AG04449 (cell line): ENCODE data around the gene TTLL11.

Experiments used
- CTCF ChIA-PET: fragments of 350-600 bp; formaldehyde crosslinking; extraction: SDS; loops from one replicate; lab custom pipeline; 2021; ENCODE audit warnings: antibody characterized with exemption; lab: Yijun Ruan, JAX
- POLR2A ChIA-PET: fragments of 400-600, 350-600 bp; formaldehyde crosslinking; extraction: SDS; loops from one replicate; lab custom pipeline; 2020; ENCODE audit warnings: antibody characterized with exemption, inconsistent platforms; lab: Yijun Ruan, JAX
- DNase-seq: peaks from one replicate; pipeline ENCODE4 v3.0.0-alpha.2; 2010; ENCODE audit warnings: low read depth, low spot score
- H3K4me3 ChIP-seq: 2 replicates; pipeline ENCODE4 v1.5.1; 2011; ENCODE audit warnings: low read depth, mild to moderate bottlenecking, control low read depth, low read length
- CTCF ChIP-seq: IDR thresholded peaks from one replicate; pipeline ENCODE4 v1.5.1; 2011; ENCODE audit warnings: mild to moderate bottlenecking, moderate library complexity, low read length, control low read depth, inconsistent platforms; ENCODE audit not compliant: insufficient read depth; ENCODE audit errors: missing control alignments

Gene TTLL11

GRCh38 chr9:121960665-121961064, 132.4 kb downstream of the TTLL11 start:
- CTCF ChIA-PET, result no interaction called here

GRCh38 chr9:121958530-121958929, 134.6 kb downstream of the TTLL11 start:
- DNase-seq, result no peak
- no peak overlapping the region for H3K4me3 ChIP-seq
- CTCF ChIA-PET, result no interaction called here
- no peak for TF ChIP-seq CTCF
- POLR2A ChIA-PET, result no interaction called here

More at GRCh38 chr9:121960665-121961064, 132.4 kb downstream of the TTLL11 start:
- no peak overlapping the region for H3K4me3 ChIP-seq
- no peak for TF ChIP-seq CTCF
- POLR2A ChIA-PET, result no interaction called here
- DNase-seq, result no peak

- TF ChIP-seq CTCF, result no peak
- H3K4me3 ChIP-seq, result no peak overlapping the region
- no peak for DNase-seq
- ChIA-PET CTCF (no interaction called here), POLR2A (no interaction called here)
Observed at GRCh38 chr9:121956808-121957207, 136.3 kb downstream of the TTLL11 start.

GRCh38 chr9:121955649-121956048, 137.5 kb downstream of the TTLL11 start:
- POLR2A ChIA-PET, result no interaction called here
- DNase-seq, result no peak
- TF ChIP-seq CTCF, result no peak
- CTCF ChIA-PET, result interaction anchor here (1.6 kb wide), 1 partner anchor 410 kb away, joined by 5 read pairs; no protein-coding TSS in a partner anchor
- no peak overlapping the region for H3K4me3 ChIP-seq

- H3K4me3 ChIP-seq, result no peak overlapping the region
- DNase-seq, result no peak
- no peak for TF ChIP-seq CTCF
- ChIA-PET POLR2A (no interaction called here), CTCF (interaction anchor here (1.6 kb wide), 1 partner anchor 409 kb away, joined by 5 read pairs; no protein-coding TSS in a partner anchor)
Observed at GRCh38 chr9:121954477-121955140, 138.5 kb downstream of the TTLL11 start.

- ChIA-PET POLR2A (no interaction called here), CTCF (interaction anchor here (1.6 kb wide), 1 partner anchor 137 kb away, joined by 3 read pairs; no protein-coding TSS in a partner anchor)
- no peak for TF ChIP-seq CTCF
- H3K4me3 ChIP-seq, result no peak overlapping the region
- no peak for DNase-seq
Observed at GRCh38 chr9:121952611-121953010, 140.5 kb downstream of the TTLL11 start.
